K562 (cell line): Measurements from ENCODE around the gene FGGY. TPM values are rescaled to one million over a fixed set of nuclear protein-coding genes. Genes with fewer than 3 reads are reported as not detected.

Experiments used
- E4F1 ChIP-seq: fragments of 250-450 bp; sonication (Bioruptor Pico); IDR thresholded peaks from 2 replicates; pipeline ENCODE4 v1.5.0; 2021; ENCODE audit warnings: mild to moderate bottlenecking, borderline replicate concordance
- ETS1 ChIP-seq: conservative IDR thresholded peaks from 2 replicates; pipeline ENCODE4 v1.6.1; 2011; ENCODE audit warnings: low read depth, mild to moderate bottlenecking, low read length; ENCODE audit not compliant: control insufficient read depth
- NEUROD1 ChIP-seq: fragments of 150-350 bp; IDR thresholded peaks from 2 replicates; pipeline ENCODE4 v1.6.1; 2014; ENCODE audit warnings: borderline replicate concordance, low read length, low read depth; ENCODE audit not compliant: partially characterized antibody
- ZBTB5 ChIP-seq: fragments of 450-650 bp; IDR thresholded peaks from 2 replicates; pipeline ENCODE4 v1.6.1; 2017; ENCODE audit warnings: antibody characterized with exemption
- polyA plus RNA-seq, 8 experiments: library from polyadenylated mRNA; depleted of rRNA in 4 of 8; stranded (reverse) in 5 of 8; unstranded in 3 of 8; fragments of >200 nt; fragmentation: Nextera tagmentation in 2 of 8; fragmentation: Illumina TruSeq in 1 of 8; extraction: Ambion mirVana in 2 of 8; extraction: Trizol in 1 of 8; gene quantifications; 2 replicates each; pipeline versions ENCODE4 v1.2.1 to v1.2.3, GENCODE V29; 2011 to 2014; ENCODE audit warnings: inconsistent platforms in 1 of 8, missing spikeins in 1 of 8
- total RNA-seq, 7 experiments: library from RNA; depleted of rRNA in 6 of 7; stranded (reverse); fragments of >200 nt in 6 of 7; fragmentation: Illumina TruSeq in 2 of 7; extraction: Trizol in 2 of 7; gene quantifications; 2 replicates each; pipeline versions ENCODE4 v1.2.1 to v1.2.3, GENCODE V29; 2011 to 2021; ENCODE audit warnings: low replicate concordance in 1 of 7
- TF ChIP-seq, protein P1 (sequence below), 2 experiments: fragments of 450-650 bp; formaldehyde crosslinking in 1 of 2; IDR thresholded peaks; 2 replicates each; pipeline versions ENCODE4 v1.4.0 to v1.6.1; 2014 to 2020; ENCODE audit warnings: mild to moderate bottlenecking in 2 of 2, borderline replicate concordance in 1 of 2, low read depth in 1 of 2
- TF ChIP-seq, protein P2 (sequence below): fragments of 200-800 bp; sonication (Bioruptor generic); IDR thresholded peaks from 2 replicates; pipeline ENCODE4 v1.6.1; 2017; ENCODE audit warnings: missing genetic modification characterization, missing compliant biosample characterization

FGGY gene
- total and polyA plus RNA-seq, 9 of the 15 experiments (the other 6 are each of a cell fraction or from before 2014, with no cell fraction given), result 9.7 to 19.2 (median 12.6) TPM

- TF ChIP-seq ETS1 (no peak), E4F1 (CRISPR knock-in tag) (no peak), ZBTB5 (no peak), NEUROD1 (no peak)
- TF ChIP-seq, protein P1, sequence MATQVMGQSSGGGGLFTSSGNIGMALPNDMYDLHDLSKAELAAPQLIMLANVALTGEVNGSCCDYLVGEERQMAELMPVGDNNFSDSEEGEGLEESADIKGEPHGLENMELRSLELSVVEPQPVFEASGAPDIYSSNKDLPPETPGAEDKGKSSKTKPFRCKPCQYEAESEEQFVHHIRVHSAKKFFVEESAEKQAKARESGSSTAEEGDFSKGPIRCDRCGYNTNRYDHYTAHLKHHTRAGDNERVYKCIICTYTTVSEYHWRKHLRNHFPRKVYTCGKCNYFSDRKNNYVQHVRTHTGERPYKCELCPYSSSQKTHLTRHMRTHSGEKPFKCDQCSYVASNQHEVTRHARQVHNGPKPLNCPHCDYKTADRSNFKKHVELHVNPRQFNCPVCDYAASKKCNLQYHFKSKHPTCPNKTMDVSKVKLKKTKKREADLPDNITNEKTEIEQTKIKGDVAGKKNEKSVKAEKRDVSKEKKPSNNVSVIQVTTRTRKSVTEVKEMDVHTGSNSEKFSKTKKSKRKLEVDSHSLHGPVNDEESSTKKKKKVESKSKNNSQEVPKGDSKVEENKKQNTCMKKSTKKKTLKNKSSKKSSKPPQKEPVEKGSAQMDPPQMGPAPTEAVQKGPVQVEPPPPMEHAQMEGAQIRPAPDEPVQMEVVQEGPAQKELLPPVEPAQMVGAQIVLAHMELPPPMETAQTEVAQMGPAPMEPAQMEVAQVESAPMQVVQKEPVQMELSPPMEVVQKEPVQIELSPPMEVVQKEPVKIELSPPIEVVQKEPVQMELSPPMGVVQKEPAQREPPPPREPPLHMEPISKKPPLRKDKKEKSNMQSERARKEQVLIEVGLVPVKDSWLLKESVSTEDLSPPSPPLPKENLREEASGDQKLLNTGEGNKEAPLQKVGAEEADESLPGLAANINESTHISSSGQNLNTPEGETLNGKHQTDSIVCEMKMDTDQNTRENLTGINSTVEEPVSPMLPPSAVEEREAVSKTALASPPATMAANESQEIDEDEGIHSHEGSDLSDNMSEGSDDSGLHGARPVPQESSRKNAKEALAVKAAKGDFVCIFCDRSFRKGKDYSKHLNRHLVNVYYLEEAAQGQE (IDR thresholded peaks at IDR 0.05; ENCODE audit: borderline replicate concordance), result no peak
- TF ChIP-seq, protein P1 (CRISPR knock-in tag; IDR thresholded peaks at IDR 0.05; ENCODE audit: low read depth), result no peak
- TF ChIP-seq, protein P2, sequence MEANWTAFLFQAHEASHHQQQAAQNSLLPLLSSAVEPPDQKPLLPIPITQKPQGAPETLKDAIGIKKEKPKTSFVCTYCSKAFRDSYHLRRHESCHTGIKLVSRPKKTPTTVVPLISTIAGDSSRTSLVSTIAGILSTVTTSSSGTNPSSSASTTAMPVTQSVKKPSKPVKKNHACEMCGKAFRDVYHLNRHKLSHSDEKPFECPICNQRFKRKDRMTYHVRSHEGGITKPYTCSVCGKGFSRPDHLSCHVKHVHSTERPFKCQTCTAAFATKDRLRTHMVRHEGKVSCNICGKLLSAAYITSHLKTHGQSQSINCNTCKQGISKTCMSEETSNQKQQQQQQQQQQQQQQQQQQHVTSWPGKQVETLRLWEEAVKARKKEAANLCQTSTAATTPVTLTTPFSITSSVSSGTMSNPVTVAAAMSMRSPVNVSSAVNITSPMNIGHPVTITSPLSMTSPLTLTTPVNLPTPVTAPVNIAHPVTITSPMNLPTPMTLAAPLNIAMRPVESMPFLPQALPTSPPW, result no peak
Measured at GRCh38 chr1:59709333-59709732, 412.4 kb downstream of the FGGY start (continued).
